ENCODE data around the gene LMF1.

- TF ChIP-seq CTCF (IDR thresholded peaks at IDR 0.05), result no peak
- no peak for TF ChIP-seq EZH2 (IDR thresholded peaks at IDR 0.05; ENCODE audit: borderline replicate concordance, insufficient read depth, low read depth, low read length, poor library complexity, severe bottlenecking)
Measured at GRCh38 chr16:993731-994130, 22.9 kb upstream of the LMF1 start.

Data from B cell (primary cell).